ENCODE data around the gene NRP2. TPM values are rescaled to one million over a fixed set of nuclear protein-coding genes. Genes with fewer than 3 reads are reported as not detected.
A peak's percentile ranks its signal among the peaks of the same experiment; 100 is the strongest.

The NRP2 gene
- total RNA-seq, 4 donors from 2014 or later, result 195 to 440 (median 314) TPM

DNA sequence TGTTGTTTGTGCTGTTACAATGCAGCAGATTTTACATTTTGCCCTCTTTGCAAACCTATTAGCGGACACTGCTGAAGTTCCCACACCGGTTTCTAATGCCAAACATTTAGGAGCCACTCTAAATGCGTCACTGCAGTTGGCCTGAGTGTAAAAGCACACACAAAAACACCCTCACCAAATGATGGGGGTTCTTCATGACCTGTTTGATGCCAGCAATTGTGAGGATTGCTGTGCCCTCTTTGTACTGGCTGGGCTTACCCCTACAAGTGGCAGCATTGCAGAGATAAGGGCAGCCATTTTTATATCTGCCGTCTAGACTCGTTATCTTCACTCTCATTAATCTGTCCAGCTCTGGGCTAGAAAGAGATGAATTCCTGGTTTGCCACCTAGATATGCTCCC is 85.3 kb downstream of the NRP2 start:
- intact Hi-C loops (cut with DNase I), result no loop called here
- H3K4me1 ChIP-seq, result peaks cover 18 to 100% (median 98%) of the 10 kb centered on the region in 4 donors
- peaks cover 0 to 4% (median 0%) of the 10 kb centered on the region in 4 donors for H3K27me3 ChIP-seq
- 62% methylated on average over 5 of the region's 5 CpGs for WGBS
- no peaks in the 10 kb centered on the region for H3K9me3 ChIP-seq
- H3K27ac ChIP-seq (replicated peaks in 1 of 4), result peak overlapping the region; percentile 80 to 98 (median 90)
- no peak for DNase-seq (ENCODE audit: extremely low spot score)
- H3K36me3 ChIP-seq, result peaks cover 3 to 43% (median 17%) of the 10 kb centered on the region in 4 donors
- H3K4me3 ChIP-seq, result no peak overlapping the region
- TF ChIP-seq EP300 (IDR thresholded peaks at IDR 0.05), result no peak

- WGBS, result 57% methylated on average over 7 of the region's 7 CpGs
- TF ChIP-seq EP300 (IDR thresholded peaks at IDR 0.05) (no peak), POLR2AphosphoS5 (IDR thresholded peaks at IDR 0.05) (peak in 1 of 2 donors; percentile 29)
- Histone ChIP-seq H3K4me3 (no peak overlapping the region), H3K4me1 (peaks cover 17 to 100% (median 96%) of the 10 kb centered on the region in 4 donors), H3K36me3 (peaks cover 3 to 41% (median 17%) of the 10 kb centered on the region in 4 donors), H3K27ac (replicated peaks in 1 of 4) (peak overlapping the region; percentile 80 to 98 (median 90)), H3K9me3 (no peaks in the 10 kb centered on the region), H3K27me3 (peaks cover 0 to 4% (median 0%) of the 10 kb centered on the region in 4 donors)
- intact Hi-C loops (cut with DNase I), result no loop called here
- DNase-seq (ENCODE audit: extremely low spot score), result no peak
These were observed 86.0 kb downstream of the NRP2 start for GRCh38 chr2:205768341-205768740.

- Histone ChIP-seq H3K27ac (replicated peaks in 1 of 4) (peak overlapping the region; percentile 80 to 98 (median 90)), H3K36me3 (peaks cover 3 to 47% (median 17%) of the 10 kb centered on the region in 4 donors), H3K4me3 (no peak overlapping the region), H3K9me3 (no peaks in the 10 kb centered on the region), H3K27me3 (peaks cover 0 to 4% (median 0%) of the 10 kb centered on the region in 4 donors), H3K4me1 (peaks cover 13 to 100% (median 96%) of the 10 kb centered on the region in 4 donors)
- DNase-seq (ENCODE audit: extremely low spot score), result no peak
- WGBS, result 58% methylated on average over 4 of the region's 4 CpGs
- intact Hi-C loops (cut with DNase I), result no loop called here
- no peak for TF ChIP-seq POLR2A (IDR thresholded peaks at IDR 0.05; ENCODE audit: low read depth)
- TF ChIP-seq POLR2AphosphoS5 (IDR thresholded peaks at IDR 0.05), result peak in 1 of 2 donors; percentile 65
These were observed 86.7 kb downstream of the NRP2 start for GRCh38 chr2:205768815-205769494.

DNA sequence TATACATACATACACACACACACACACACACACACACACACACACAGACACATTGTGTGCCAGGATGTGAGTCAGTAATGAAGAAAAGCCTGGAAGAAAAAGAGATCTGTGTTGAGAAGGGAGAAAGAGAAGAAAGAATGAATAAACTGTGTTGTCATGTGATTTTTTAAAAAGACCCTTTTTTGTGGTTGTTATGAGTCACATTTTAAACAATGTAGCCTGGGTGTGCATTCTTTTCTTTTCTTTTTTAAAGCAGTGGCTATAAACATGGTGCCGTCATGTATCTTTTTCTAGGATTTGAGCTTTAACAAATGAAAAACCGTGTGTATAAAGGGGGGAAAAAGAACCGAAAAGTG is 87.2 kb downstream of the NRP2 start:
- Histone ChIP-seq H3K4me3 (no peak overlapping the region), H3K36me3 (peaks cover 3 to 43% (median 15%) of the 10 kb centered on the region in 4 donors), H3K27ac (replicated peaks in 1 of 4) (peak overlapping the region; percentile 80 to 98 (median 90)), H3K9me3 (no peaks in the 10 kb centered on the region), H3K4me1 (peaks cover 10 to 100% (median 96%) of the 10 kb centered on the region in 4 donors), H3K27me3 (peaks cover 0 to 4% (median 0%) of the 10 kb centered on the region in 4 donors)
- 30% methylated on average over 3 of the region's 3 CpGs for WGBS
- intact Hi-C loops (cut with DNase I), result no loop called here
- TF ChIP-seq POLR2A (IDR thresholded peaks at IDR 0.05; ENCODE audit: low read depth) (no peak), POLR2AphosphoS5 (IDR thresholded peaks at IDR 0.05) (no peak), EP300 (IDR thresholded peaks at IDR 0.05) (no peak)
- TF ChIP-seq, protein P1, sequence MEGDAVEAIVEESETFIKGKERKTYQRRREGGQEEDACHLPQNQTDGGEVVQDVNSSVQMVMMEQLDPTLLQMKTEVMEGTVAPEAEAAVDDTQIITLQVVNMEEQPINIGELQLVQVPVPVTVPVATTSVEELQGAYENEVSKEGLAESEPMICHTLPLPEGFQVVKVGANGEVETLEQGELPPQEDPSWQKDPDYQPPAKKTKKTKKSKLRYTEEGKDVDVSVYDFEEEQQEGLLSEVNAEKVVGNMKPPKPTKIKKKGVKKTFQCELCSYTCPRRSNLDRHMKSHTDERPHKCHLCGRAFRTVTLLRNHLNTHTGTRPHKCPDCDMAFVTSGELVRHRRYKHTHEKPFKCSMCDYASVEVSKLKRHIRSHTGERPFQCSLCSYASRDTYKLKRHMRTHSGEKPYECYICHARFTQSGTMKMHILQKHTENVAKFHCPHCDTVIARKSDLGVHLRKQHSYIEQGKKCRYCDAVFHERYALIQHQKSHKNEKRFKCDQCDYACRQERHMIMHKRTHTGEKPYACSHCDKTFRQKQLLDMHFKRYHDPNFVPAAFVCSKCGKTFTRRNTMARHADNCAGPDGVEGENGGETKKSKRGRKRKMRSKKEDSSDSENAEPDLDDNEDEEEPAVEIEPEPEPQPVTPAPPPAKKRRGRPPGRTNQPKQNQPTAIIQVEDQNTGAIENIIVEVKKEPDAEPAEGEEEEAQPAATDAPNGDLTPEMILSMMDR (IDR thresholded peaks at IDR 0.05), result no peak
- DNase-seq (ENCODE audit: extremely low spot score), result no peak

DNA sequence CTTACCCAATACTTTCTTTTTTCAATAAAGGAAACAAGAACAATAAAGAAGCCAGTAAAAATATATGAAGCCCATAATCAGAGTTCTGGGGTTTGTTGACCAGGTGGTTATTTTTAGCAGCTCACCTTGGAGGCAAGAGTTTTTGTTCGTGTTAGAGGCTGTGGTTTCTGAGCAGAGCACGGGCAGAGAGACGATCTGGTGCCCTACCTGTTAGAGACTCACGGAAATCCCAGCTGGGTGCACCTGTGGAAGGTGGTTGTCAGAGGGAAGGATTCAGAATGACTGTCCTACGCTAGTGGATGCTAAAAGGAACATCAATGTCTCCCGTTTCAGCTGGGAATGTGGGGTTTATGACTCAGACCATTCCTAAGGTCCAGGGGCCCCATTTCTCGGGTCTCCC is 87.6 kb downstream of the NRP2 start:
- Histone ChIP-seq H3K4me1 (peaks cover 10 to 100% (median 96%) of the 10 kb centered on the region in 4 donors), H3K27me3 (peaks cover 0 to 4% (median 0%) of the 10 kb centered on the region in 4 donors), H3K36me3 (peaks cover 3 to 39% (median 13%) of the 10 kb centered on the region in 4 donors), H3K4me3 (no peak overlapping the region), H3K9me3 (no peaks in the 10 kb centered on the region), H3K27ac (replicated peaks in 1 of 4) (peak overlapping the region; percentile 80 to 98 (median 90))
- TF ChIP-seq, protein P1 (IDR thresholded peaks at IDR 0.05), result no peak
- TF ChIP-seq EP300 (IDR thresholded peaks at IDR 0.05) (no peak), POLR2AphosphoS5 (IDR thresholded peaks at IDR 0.05) (no peak), POLR2A (IDR thresholded peaks at IDR 0.05; ENCODE audit: low read depth) (no peak)
- intact Hi-C loops (cut with DNase I), result loop anchor here (10.0 kb wide), 1 partner anchor 175 kb away; no protein-coding TSS in a partner anchor
- DNase-seq (ENCODE audit: extremely low spot score), result no peak
- 48% methylated on average over 7 of the region's 7 CpGs for WGBS

GRCh38 chr2:205770577-205770976 is 88.3 kb downstream of the NRP2 start:
- H3K9me3 ChIP-seq, result no peaks in the 10 kb centered on the region
- H3K36me3 ChIP-seq, result peaks cover 3 to 32% (median 11%) of the 10 kb centered on the region in 4 donors
- H3K27me3 ChIP-seq, result peaks cover 0 to 4% (median 0%) of the 10 kb centered on the region in 4 donors
- peak overlapping the region; percentile 80 to 98 (median 90) for H3K27ac ChIP-seq (replicated peaks in 1 of 4)
- intact Hi-C loops (cut with DNase I), result loop anchor here (10.0 kb wide), 1 partner anchor 174 kb away; no protein-coding TSS in a partner anchor
- WGBS, result 52% methylated on average over 7 of the region's 7 CpGs
- TF ChIP-seq EP300 (IDR thresholded peaks at IDR 0.05) (no peak), POLR2A (IDR thresholded peaks at IDR 0.05; ENCODE audit: low read depth) (no peak), POLR2AphosphoS5 (IDR thresholded peaks at IDR 0.05) (no peak)
- TF ChIP-seq, protein P1 (IDR thresholded peaks at IDR 0.05), result no peak
- no peak overlapping the region for H3K4me3 ChIP-seq
- H3K4me1 ChIP-seq, result peaks cover 10 to 100% (median 97%) of the 10 kb centered on the region in 4 donors
- no peak for DNase-seq (ENCODE audit: extremely low spot score)

Data from esophagus muscularis mucosa (tissue), 4 donors.